Stromal cell of bone marrow (primary cell): ENCODE measurements around the gene TLK2.
"Not testable (repeated sequence)": the region's sequence is repeated elsewhere in the genome, so short reads cannot be mapped to it uniquely, and the experiment has no call there.

Source experiments
- DNase-seq: peaks from one replicate; pipeline ENCODE4 v3.0.0-alpha.2; 2012; ENCODE audit warnings: low read depth

TLK2 gene

GRCh38 chr17:62560971-62561370 lies 82.3 kb downstream of the TLK2 start:
- DNase-seq = not testable (repeated sequence)

GRCh38 chr17:62562656-62563055 lies 84.0 kb downstream of the TLK2 start:
- peak; percentile 50 for DNase-seq

- peak; percentile 57 for DNase-seq
These were observed 87.2 kb downstream of the TLK2 start for GRCh38 chr17:62565817-62566216.

- no peak for DNase-seq
These were observed 88.5 kb downstream of the TLK2 start for GRCh38 chr17:62566996-62567578.

GRCh38 chr17:62572488-62572887 lies 93.9 kb downstream of the TLK2 start:
- DNase-seq = no peak

GRCh38 chr17:62572888-62573401 lies 94.3 kb downstream of the TLK2 start:
- DNase-seq = peak; percentile 44

- no peak for DNase-seq
These were observed 95.0 kb downstream of the TLK2 start for GRCh38 chr17:62573480-62574117.

GRCh38 chr17:62576382-62576781 lies 97.8 kb downstream of the TLK2 start:
- DNase-seq = no peak

- DNase-seq = no peak
These were observed 100.3 kb downstream of the TLK2 start for GRCh38 chr17:62578757-62579487.

- no peak for DNase-seq
These were observed 102.3 kb downstream of the TLK2 start for GRCh38 chr17:62580947-62581346.

GRCh38 chr17:62581764-62582163 lies 103.1 kb downstream of the TLK2 start:
- DNase-seq = peak; percentile 49

GRCh38 chr17:62587554-62587953 lies 108.9 kb downstream of the TLK2 start:
- DNase-seq = no peak

GRCh38 chr17:62588109-62588508 lies 109.5 kb downstream of the TLK2 start:
- DNase-seq = no peak

- DNase-seq = peak; percentile 6
These were observed 112.7 kb downstream of the TLK2 start for GRCh38 chr17:62591333-62591732.

GRCh38 chr17:62591822-62592221 lies 113.2 kb downstream of the TLK2 start:
- DNase-seq = not testable (repeated sequence)

GRCh38 chr17:62592341-62593099 lies 113.9 kb downstream of the TLK2 start:
- DNase-seq = no peak

GRCh38 chr17:62595484-62595883 lies 116.9 kb downstream of the TLK2 start:
- no peak for DNase-seq

- DNase-seq = no peak
These were observed 118.0 kb downstream of the TLK2 start for GRCh38 chr17:62596662-62597061.

GRCh38 chr17:62597150-62597549 lies 118.5 kb downstream of the TLK2 start:
- DNase-seq = no peak

- DNase-seq = peak; percentile 24
These were observed 119.3 kb downstream of the TLK2 start for GRCh38 chr17:62597920-62598319.

- no peak for DNase-seq
These were observed 121.5 kb downstream of the TLK2 start for GRCh38 chr17:62599964-62600657.

- no peak for DNase-seq
These were observed 122.2 kb downstream of the TLK2 start for GRCh38 chr17:62600805-62601204.
